Stimulated activated CD8-positive, alpha-beta memory T cell treated with anti-CD3 and anti-CD28 coated beads, Interleukin-15, amount 100 ng/mL, for 1 hour (primary cell): ENCODE data around the gene TEX29.

ENCODE experiments used
- DNase-seq: peaks from one replicate; pipeline ENCODE4 v3.0.0-alpha.2; 2020; ENCODE audit warnings: low read depth

Gene TEX29

DNA sequence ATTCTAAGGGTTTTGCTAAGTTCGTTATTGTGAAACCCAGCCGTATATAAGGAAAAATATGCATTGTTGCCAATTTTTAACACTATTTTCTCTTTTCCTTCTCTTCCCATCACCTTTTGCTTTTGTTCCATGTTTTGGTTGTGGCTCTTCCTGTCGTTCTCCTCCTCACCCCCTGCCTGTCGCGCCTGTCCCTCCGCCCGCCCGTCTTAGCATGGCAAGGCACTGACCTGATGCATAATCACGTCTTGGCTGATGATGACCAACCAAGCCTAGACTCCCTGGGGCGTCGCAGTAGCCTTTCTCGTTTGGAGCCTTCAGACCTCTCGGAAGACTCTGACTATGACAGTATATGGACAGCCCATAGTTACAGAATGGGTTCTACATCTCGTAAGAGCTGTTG is 28.5 kb upstream of the TEX29 start:
- no peak for DNase-seq

DNA sequence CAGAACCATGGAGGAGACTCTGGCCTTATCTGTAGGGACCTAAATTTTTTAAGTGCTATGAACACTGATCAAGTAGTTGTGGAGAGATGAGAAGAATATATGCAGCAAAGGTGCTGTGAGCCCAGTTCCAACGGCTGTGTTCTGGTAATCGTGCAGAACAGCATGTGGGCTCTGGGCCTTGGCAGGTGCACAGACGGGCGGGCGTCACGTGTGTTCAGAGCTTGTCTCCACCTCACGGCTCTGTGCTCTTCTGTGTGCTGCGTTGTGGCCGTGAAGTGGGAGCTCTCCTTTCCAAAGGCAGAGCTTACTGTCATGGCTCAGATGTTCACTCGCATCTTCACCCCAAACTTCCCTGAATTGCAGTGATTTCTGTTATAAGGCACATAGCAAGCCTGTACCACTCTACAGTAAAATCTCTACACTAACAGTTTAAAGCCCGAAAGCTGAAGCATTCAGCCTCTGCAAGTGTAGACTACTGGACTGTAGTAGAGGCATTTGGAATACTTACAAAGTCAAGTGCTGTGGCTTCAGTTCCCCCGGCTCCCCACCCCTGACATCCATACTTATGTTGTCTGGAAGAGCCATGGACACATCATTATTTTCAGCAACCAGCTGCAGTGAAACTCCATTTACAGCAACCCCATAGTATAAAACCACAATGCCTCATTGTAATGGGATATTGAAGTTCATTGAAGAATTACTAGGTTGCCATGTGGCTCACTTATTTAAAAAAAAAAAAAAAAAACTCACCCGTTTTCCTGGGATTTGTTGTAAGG is 27.5 kb upstream of the TEX29 start:
- DNase-seq = no peak

DNA sequence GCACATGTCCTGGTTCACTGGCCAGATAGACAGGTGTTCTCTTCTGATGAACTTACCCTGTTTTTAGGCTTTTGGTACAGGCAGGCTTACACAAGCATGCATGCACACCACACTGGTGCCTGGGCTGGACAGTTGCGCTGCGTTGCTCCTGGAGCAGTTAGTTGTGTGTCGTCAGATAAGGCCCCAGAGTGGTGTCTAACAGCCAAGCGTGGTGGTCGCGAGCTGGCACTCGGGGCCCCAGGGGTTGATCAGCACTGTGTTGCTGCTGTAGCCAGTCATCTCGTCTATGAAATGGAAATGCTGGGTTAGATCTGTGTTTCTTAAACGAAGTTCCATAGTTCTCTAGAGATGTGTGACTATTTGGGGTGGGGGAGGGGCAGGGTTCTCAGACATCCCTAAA is 24.6 kb upstream of the TEX29 start:
- no peak for DNase-seq

DNA sequence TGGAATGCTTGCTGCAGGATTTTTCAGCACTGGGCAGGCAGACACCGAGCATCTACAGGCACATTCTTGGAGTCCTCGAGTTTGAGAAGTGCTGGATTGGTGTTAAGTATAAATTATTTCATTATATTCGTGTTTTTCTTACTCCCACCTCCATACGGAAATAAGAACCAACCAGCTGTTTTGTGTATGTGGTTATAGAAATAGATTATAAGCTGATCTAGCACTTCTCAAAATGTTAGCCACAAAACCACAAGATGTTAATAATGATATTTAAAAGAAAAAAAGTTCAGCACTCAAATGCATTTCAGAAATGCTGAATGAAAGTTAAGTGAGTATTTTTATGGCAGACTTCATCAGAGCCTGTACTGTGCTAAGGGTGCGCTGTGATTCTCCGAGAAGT is 24.0 kb upstream of the TEX29 start:
- DNase-seq = no peak

DNA sequence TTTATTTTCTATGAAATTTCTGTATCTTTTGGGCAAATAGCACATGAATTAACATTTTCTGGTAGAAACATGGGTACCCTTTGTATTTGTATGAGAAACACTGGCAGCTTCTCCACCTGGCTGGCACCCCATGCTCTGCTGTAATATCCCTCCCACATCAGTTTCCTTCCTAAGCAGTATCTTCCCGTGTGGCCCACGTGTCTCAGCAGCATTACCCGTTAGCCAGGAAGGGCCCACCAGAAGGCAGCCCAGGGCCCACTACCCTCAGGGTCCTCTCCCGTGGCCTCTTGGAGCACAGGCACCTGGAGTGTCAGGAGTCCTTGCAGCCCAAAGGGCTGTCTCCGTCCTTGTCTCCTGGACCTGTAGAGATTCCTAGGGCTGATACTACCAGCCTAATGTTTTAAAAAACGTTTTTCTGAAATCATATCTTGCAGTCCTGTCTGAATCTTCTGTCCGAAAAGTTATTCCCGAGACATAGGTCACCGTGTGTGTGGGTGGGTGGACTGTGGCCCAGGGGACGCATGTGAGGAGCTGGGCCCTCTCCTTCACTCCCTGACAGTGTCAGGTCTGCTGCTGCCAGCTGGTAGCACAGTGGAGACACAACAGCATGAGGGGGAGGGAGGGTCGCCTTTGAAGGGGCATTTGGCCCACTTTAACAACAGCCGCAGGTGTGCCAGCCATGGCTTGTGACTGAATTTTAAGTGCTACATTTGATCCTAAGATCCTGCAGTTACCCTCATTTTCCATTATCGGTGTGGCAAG is 22.0 kb upstream of the TEX29 start:
- no peak for DNase-seq

DNA sequence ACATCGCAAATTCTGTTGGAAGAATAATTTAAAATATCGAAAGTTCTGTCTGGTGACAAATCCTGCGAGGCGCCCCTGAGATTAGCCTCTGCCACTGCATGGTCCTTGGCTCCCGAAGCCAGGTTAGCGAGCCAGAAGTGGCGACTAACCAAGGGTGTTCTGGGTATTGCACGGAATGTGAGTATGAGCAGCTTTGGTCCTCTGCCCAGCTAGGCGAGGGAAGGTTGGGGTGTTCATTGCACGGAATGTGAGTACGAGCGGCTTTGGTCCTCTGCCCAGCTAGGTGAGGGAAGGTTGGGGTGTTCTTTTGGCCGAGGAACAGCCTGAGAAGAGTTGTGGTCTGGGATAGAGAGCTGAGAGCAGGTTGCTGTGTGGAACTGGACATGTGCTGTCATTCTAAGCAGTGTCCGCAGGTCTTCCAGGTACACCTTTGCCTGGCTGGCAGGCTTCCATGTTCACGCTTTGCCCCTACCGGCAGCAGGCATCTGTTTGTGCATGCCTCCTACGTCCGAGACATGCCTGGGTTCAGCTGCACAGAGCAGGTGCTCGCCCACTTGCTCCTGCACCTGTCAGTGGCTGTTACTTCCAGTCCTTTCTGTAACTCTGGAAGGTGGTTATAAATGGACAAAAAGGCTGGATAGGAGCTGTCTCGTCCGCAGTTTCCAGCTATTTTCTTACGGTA is 18.3 kb upstream of the TEX29 start:
- no peak for DNase-seq

DNA sequence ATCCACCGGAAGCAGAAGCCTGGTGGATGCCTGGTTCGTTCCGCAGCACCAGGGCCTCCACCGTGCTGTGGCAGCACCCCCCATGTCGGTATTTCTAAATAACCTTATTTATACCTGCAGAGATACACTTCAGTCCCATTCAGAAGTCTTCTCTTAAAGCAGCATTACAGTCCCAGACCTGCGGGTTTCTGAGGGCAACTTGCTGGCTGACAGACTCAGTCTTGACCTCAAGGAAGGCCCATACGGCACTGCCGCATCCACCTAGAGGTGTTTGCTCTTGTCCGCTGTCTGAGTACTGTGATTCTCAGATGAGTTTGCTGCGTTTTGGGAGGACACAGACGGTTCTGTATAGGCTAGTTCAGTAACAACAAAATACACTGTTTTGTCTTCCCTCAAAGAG is 16.9 kb upstream of the TEX29 start:
- no peak for DNase-seq

DNA sequence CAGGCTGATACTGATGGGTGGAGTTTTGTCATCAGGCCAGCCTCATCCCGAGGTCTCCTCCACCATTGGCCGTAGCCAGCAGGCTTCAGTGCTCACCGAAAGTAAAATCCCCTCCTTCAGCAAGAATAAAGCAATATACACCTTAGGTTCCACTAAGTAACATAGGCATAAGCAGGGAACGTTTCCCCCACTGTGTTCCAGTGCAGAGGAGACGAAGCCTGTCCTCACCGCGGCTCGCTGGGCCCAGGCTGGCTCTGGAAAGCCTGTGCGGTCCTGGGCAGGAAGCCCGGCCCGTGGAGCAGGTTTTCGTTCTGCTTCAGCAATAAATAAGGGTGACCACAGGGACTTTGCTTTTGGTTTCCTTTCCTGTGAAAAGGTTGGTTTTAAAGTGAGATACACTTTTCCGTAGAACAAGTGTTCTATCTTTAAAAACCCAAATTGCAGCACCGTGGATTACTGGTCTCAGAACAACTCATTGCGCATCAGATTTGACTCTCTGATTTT is 16.3 kb upstream of the TEX29 start:
- DNase-seq = no peak

DNA sequence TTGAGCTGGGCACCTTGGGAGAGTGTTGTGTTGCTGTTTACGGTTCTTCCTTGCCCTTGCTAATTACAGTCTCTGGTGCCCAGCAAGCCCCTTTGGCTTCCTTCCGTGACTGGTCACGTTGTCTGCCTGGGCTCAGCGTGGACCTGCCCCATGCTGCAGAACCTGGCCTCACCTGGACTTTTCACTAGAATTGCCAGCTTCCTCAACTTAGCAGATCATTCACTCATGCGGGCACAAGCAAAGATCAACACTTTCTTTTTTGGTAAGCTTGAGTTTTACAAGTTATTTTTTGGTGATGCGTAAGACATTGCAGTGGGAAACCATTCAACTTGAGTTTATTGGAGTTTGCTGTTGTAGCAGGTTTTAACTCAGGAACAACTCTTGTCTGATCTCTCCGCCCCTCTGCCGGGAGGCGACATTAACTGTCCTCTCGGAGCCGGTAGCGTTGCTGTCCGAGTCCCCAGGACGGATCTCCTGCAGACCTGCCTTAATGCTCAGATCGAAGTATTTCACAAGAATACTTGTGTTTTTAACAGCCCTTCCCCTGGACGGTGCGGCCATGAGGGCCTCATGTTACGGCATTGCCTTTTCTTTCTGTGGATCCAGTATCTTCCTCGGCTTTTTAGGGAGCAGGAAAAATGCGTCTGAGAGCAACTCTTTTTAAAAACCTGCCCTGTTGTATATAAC is 15.7 kb upstream of the TEX29 start:
- DNase-seq = no peak

DNA sequence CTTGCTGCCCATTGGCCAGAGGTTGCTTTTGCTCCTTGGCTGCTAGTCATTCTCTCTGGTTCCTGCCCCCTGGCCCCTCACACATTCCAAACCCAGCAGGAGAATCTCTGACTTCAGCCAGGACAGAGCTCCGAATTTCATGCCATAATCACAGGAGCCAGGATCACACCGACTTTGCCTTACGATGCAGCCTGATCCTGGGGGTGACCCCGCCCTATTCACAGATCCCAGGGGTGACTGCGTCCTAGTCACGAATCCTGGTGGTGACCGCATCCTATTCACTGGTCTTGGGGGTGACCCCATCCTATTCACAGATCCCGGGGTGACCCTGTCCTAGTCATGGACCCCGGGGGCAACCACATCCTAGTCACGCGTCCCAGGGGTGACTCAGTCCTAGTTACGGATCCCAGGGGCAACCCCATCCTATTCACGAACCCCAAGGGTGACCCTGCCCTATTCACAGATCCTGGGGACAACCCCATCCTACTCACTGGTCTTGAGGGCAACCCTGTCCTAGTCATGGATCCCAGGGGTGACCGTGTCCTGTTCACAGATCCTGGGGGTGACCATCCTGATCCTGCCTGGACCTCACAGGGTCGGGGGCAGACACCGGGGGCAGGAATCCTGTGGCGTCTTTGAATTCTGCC is 7.4 kb upstream of the TEX29 start:
- no peak for DNase-seq

DNA sequence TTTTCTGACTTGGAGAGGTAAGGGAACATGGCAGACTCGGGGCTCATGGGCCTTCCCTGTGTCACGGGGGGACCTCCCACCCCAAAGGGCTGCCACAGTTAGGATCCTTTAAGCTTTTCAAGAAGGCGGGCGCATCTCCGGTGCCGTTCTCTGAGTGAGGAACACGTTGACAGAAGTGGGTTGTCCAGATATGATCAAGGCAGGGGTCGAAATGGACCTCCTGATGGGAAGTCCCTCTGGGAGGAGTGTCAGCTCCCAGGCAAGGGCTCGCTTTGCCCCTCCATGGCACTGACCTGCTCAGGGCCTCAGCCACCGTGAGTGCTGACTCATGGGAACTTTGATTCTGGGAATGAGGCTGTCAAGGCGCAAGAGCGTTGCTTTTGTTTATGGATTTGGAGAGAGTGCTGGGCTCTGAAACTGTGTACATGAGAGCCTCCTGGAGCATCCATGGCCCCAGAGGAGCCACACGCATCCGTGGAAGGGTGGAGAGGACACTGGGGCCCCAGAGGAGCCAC is 6.5 kb upstream of the TEX29 start:
- DNase-seq = no peak

DNA sequence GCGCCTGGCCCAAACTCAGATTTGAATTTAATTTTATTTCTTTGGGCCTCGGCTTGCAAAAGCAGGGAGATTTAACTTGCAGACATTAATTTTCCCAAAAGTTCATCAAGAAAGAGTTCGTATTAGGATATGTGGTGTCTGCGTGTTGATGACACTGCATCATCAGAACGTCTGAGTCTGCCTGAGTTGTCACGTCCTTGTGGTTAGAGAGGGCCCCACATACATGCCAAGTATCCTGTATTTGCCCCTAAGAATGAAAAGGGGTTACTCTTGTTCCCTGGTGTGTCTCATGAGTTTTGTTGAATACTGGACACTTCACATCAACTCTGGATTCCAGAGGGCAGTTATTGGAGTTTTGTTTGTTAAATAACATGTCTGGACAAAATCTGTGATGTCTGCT is 5.6 kb upstream of the TEX29 start:
- no peak for DNase-seq

DNA sequence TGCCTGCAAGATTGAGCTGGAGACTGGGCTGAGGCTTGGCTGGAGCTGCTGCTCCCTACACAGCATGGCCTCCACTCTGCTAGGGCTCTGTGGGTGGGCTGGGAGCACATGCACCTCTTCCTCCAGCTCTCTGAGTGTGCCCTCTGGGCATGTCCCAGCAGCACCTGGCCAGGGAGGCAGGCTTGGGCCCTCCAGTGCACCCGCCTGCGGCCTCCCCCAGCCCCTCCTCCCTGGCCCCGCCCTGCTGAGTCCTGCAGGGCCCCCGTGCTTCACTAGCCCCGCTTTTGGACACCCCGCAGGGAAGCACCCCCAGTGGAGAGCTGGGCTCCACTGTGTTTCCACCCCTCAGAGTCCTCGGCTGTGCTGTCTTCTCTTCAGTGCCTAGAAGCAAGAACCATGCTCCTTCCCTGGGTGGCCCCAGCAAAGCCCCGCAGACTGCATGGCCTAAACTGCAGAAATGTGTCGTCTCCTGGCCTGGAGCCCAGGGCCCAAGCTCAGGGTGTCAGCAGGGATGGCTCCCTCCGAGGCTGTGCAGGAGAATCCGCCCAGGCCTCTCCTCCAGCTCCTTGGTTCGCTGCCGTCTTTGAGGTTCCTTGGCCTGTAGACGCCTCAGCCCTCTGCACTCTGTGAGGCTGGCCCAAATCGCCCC is 5.0 kb upstream of the TEX29 start:
- DNase-seq = no peak

DNA sequence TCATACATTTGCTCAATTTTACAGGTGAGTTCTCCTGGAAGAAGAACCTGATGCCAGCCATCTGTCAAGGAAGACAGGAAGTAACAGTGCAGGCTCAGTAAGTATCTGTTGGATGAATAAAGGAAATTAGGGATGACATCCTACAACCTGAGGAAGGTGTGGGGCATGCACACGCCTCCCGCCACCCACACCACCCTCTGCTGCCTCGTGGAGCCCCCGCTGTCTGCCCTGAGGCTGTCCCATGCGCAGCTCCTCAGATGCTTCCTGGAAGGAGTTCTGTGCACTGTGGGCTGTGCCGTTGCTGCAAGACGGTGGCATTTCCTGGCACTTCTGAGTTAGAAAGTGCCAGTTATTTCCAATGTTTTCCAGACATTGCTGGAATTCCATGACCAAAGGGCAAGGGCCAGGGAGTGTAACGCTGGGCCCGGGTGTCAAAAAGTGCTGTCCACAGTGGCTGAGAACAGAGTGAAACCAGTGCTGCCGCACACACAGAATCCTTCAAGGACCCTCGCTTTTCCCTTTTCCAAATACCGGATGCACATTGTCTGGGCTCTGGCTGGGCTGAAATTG is 4.2 kb upstream of the TEX29 start:
- no peak for DNase-seq

DNA sequence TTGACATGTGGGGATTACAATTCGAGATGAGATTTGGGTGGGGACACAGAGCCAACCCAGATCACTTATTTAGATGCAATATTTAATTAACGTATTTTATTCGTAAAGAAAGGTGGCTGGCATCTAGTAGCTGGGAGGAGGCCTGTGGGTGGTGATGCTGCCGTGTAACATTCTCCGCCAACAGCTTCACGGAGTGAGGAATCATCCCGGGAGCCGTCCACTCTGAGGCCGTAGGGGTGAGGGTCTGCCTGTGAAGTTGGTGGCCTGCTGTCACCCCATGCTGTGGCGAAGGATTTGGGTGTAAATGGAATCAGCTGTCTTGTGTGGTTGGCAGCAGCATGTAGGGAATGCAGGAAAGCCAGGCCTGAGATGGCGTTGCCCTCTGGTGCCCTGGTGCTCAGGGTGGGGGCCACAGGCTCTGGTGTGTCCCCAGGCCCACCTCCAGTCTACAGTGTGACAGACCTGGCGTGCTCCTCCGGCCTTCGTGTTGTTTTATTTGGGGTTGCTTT is 3.3 kb upstream of the TEX29 start:
- no peak for DNase-seq

DNA sequence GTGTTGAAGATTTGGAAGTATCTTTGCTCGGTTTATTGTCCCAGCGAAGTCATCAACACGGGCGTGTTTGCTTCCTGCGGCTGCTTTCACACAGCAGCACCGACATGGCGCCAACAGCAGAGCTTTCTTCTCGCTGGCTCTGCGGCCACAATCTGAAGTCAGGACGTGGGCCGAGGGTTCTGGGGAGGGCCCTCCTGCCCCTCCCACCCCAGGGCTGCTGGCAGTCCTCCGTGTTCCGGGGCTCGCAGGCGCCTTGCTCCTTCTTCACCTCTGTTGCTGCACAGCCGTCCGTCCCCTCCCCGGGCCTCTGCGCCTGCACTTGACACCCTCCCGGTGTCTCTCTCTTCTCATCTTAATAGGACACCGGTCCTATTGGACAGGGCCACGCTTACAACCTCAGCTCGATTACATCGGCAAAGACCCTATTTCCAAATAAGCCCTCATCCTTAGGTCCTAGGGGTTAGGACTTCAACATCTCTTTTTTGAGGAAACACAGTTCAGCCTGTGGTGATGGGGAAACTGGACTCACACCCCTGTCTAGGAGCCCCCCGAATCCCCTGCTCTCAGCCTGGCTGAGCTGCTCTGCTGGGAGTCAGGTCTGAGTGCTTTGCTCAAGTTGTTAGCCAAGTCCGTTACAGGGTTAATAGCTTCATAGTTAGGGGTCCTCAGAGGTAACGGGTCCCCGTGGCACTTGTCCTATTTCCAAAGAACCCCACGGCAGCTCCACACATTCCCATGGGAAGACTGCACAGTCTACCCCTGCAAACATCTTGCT is 2.7 kb upstream of the TEX29 start:
- no peak for DNase-seq

DNA sequence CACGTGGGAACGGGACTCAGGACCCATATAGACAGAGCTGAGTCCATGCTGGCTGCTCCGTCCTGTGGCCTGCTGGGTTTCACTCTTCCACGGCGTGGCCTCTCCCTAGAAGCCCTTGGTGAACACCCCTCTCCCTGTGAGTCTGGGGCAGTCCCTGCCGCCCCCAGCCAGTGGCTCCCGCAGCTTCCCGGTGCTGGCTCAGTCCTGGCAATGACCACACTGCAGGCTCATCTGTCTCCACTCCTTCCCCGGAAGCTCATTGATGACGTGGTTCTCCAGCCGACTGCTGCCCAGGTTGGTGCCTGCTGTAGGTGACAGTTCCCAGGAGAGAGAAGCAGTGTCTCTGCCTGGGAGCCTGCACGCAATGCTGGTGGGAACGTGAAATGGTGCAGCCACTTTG is 2.1 kb upstream of the TEX29 start:
- DNase-seq = no peak

DNA sequence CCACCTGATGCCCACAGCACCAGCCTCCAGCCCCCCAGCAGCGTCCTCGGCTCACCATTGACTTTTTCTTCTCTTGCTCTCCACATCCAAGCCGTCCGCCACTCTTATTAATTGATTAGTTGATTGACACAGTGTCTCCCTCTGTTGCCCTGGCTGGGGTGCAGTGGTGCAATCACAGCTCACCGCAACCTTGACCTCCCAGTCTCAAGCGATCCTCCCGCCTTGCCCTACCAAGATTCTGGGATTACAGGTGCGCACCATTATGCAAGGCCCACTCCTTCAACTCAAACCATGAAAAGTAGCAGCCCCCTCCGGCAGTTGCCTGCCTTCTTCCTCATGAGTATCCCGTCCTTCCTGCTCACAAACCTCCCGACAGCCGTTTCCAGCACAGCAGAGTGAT is 921 bp upstream of the TEX29 start:
- no peak for DNase-seq

DNA sequence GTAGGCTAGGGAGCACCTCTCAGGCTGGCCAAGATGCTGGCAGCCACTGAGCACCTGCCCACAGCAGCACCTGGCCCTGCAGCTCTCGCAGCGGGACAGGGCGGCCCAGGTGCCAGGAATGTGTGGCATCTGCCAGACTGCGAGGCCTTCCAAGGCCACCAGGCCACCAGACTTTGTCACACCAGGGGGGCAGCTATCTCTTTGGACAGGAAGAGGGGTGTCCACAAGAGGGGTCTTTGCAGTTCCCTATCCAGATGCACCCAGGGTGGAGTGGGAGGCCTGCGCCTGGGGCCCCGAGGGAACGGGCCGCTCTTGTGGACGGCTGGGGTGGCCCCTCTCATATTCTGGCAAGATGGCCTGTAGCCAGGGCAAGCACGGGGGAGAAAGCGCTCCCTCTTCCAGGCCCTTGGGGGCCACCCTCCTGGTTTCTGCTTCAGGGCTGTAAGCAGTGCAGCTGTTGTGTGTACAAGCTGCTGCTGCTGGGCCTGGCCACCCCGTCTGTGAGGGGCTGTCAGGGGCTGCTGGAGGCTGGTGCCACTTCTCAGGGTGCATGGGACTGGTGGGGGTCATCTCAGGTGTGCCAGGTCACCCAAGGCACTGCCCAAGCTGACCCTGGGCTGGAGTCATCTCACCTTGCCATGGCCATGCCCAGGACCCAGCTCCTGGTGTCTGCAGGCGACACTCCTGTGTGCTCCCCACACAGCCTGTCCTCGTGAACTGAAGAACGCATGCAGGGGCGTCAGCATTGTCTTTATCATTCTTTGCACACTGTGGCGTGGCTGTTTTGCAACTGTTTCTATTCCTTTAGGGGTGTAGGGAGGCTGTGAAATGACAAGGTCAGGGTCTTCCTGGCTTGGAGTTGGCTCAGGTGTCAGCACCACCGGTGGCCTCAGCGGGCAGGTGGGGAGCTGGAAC is 1.8 kb downstream of the TEX29 start:
- DNase-seq = no peak
